Choroid plexus epithelial cell (primary cell): Measurements from ENCODE around the gene MUC5B.

ENCODE experiments used
- DNase-seq: peaks from one replicate; pipeline ENCODE4 v3.0.0-alpha.2; 2010; ENCODE audit warnings: low read depth
- H3K4me3 ChIP-seq: 2 replicates; pipeline ENCODE4 v1.5.1; 2011; ENCODE audit warnings: low read depth, mild to moderate bottlenecking, control low read depth, low read length, moderate library complexity
- CTCF ChIP-seq: conservative IDR thresholded peaks from 2 replicates; pipeline ENCODE4 v1.5.1; 2011; ENCODE audit warnings: low read depth, mild to moderate bottlenecking, control low read depth, inconsistent platforms, low read length, moderate library complexity

Gene MUC5B

DNA sequence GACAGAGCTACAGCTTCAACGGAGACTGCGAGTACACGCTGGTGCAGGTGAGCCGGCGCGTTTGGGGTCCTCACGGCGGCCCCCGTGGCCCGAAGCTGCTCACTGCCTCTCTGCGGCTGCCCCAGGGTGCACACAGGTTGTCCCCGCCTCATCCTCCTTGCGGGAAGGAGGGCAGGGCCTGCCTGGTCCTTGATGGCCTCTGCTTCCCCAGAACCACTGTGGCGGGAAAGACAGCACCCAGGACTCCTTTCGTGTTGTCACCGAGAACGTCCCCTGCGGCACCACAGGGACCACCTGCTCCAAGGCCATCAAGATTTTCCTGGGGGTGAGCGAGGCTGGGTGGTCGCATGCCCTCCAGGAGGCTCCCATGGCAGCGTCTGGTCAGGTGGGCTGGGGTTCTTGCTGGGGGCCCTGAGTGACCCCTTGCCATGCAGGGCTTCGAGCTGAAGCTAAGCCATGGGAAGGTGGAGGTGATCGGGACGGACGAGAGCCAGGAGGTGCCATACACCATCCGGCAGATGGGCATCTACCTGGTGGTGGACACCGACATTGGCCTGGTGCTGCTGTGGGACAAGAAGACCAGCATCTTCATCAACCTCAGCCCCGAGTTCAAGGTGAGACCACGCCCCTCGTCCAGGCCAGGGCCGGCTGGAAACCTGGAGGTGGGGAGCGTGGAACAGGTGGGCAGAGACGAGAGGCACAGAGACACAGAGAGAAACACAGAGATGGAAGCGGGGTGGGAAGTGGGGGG, 45.7 kb upstream of the MUC5B start:
- no peak overlapping the region for H3K4me3 ChIP-seq
- DNase-seq, result no peak
- no peak for TF ChIP-seq CTCF

DNA sequence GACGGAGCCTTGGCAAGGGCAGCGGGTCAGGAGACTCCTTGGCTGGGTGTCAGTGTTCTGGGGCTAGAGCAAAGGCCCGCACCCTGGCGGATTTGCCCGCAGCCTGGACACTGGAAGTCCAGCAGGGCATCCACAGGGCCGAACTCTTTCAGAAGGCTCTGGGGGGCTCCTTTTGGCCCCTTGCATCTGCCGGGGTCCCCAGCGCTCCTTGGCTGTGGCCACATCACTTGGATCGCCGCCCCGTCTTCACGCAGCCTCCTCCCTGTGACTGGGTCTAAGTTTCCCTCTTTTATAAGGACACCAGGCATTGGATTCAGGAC, 45.1 kb upstream of the MUC5B start:
- H3K4me3 ChIP-seq, result no peak overlapping the region
- TF ChIP-seq CTCF, result no peak
- no peak for DNase-seq

- no peak for DNase-seq
- no peak for TF ChIP-seq CTCF
- H3K4me3 ChIP-seq, result no peak overlapping the region
Observed at GRCh38 chr11:1178201-1178885, 44.5 kb upstream of the MUC5B start.

DNA sequence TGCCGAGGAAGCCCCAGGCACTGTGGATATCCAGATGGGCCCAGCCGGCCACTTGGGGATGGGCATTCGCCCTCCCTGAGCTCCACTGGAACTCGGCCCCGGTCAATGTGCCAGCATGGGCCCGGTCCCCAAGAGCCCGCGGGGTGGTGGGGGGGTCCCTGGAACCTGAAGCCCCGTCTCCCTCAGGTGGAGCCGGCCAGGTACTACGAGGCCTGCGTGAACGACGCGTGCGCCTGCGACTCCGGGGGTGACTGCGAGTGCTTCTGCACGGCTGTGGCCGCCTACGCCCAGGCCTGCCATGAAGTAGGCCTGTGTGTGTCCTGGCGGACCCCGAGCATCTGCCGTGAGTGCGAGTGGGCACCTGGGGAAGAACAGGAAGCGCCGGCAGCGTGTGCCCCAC, 44.0 kb upstream of the MUC5B start:
- no peak for TF ChIP-seq CTCF
- no peak overlapping the region for H3K4me3 ChIP-seq
- DNase-seq, result no peak

DNA sequence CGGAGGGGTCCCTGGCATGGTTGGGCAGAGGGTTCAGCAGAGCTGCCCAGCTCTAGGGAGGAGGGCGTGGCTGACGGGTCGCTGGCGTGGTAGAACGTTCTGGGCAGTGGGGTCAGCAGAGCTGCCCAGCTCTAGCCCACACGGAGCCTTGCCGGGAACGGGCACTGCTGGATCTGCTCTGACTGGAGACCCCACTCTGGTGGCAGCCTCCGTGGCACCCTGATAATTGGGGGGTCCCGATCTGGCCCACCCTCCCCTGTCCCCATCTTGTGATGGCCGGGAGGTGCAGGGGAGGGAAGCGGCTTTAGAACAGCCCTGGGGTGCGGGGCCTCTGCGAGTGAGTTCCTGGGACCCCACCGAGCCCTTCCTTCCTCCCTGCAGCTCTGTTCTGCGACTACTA, 43.2 kb upstream of the MUC5B start:
- no peak for DNase-seq
- no peak overlapping the region for H3K4me3 ChIP-seq
- TF ChIP-seq CTCF, result no peak

GRCh38 chr11:1180171-1180570, 42.7 kb upstream of the MUC5B start:
- no peak for DNase-seq
- TF ChIP-seq CTCF, result no peak
- H3K4me3 ChIP-seq, result no peak overlapping the region

GRCh38 chr11:1180947-1181391, 41.9 kb upstream of the MUC5B start:
- H3K4me3 ChIP-seq, result no peak overlapping the region
- DNase-seq, result no peak
- TF ChIP-seq CTCF, result no peak
